Calu3 (cell line): Measurements from ENCODE around the gene TP53BP1. TPM values are rescaled to one million over a fixed set of nuclear protein-coding genes. Genes with fewer than 3 reads are reported as not detected.
"Not testable (repeated sequence)": the region's sequence is repeated elsewhere in the genome, so short reads cannot be mapped to it uniquely, and the experiment has no call there.

Experiments used
- BruUV-seq: library from RNA; stranded (reverse); fragments of 400-500 nt; replicated peaks from 2 replicates; lab custom pipeline; 2021; lab: Mats Ljungman, UMichigan
- CTCF ChIA-PET: fragments of 300-600 bp; sonication (Branson Sonifier 250); formaldehyde crosslinking; loops from one replicate; lab custom pipeline; 2022; ENCODE audit warnings: antibody characterized with exemption; lab: Charles Lee
- DNase-seq: peaks from one replicate; pipeline ENCODE4 v3.0.0; 2022
- H3K27ac Mint-ChIP-seq: one replicate; pipeline ENCODE4 v1.8.0; 2022; ENCODE audit warnings: mixed read lengths; ENCODE audit not compliant: unreplicated experiment
- H3K27me3 Mint-ChIP-seq: one replicate; pipeline ENCODE4 v1.8.0; 2022; ENCODE audit warnings: mixed read lengths; ENCODE audit not compliant: unreplicated experiment
- H3K36me3 Mint-ChIP-seq: one replicate; pipeline ENCODE4 v1.8.0; 2022; ENCODE audit warnings: mild to moderate bottlenecking, moderate library complexity, mixed read lengths; ENCODE audit not compliant: insufficient read depth, unreplicated experiment
- H3K4me1 Mint-ChIP-seq: one replicate; pipeline ENCODE4 v1.8.0; 2022; ENCODE audit warnings: mild to moderate bottlenecking, low read depth, mixed read lengths; ENCODE audit not compliant: unreplicated experiment
- H3K4me3 Mint-ChIP-seq: one replicate; pipeline ENCODE4 v1.8.0; 2022; ENCODE audit warnings: mild to moderate bottlenecking, low read depth, moderate library complexity, mixed read lengths; ENCODE audit not compliant: unreplicated experiment
- H3K9me3 Mint-ChIP-seq: one replicate; pipeline ENCODE4 v1.8.0; 2022; ENCODE audit warnings: low read depth, mixed read lengths; ENCODE audit not compliant: unreplicated experiment
- CTCF ChIP-seq: fragments of 200-600 bp; IDR thresholded peaks from one replicate; pipeline ENCODE4 v1.8.0; 2022; ENCODE audit warnings: antibody characterized with exemption; ENCODE audit not compliant: unreplicated experiment
- intact Hi-C: fragments of 100-400 bp; cut with micrococcal nuclease; formaldehyde crosslinking; loops from one replicate; pipeline ENCODE4 v1.10.0; 2022; ENCODE audit not compliant: unreplicated experiment
- total RNA-seq: library from RNA; stranded (reverse); gene quantifications from 2 replicates; pipeline ENCODE4 v1.2.3, GENCODE V29; 2022

The TP53BP1 gene
- total RNA-seq, 1 experiment from 2014 or later: 36.2 TPM

- intact Hi-C loops: no loop called here
- DNase-seq: no peak
- H3K27ac Mint-ChIP-seq: no peak overlapping the region
- TF ChIP-seq CTCF: no peak
- H3K4me1 Mint-ChIP-seq: no peaks in the 10 kb centered on the region
- no peaks in the 10 kb centered on the region for H3K27me3 Mint-ChIP-seq
- no TSS peak for BruUV-seq
- CTCF ChIA-PET: no interaction called here
- no peak overlapping the region for H3K4me3 Mint-ChIP-seq
- H3K36me3 Mint-ChIP-seq: peaks cover 16% of the 10 kb centered on the region
- no peaks in the 10 kb centered on the region for H3K9me3 Mint-ChIP-seq
Observed at GRCh38 chr15:43404130-43404529, 88.8 kb downstream of the TP53BP1 start.

- BruUV-seq: no TSS peak
- Mint-ChIP-seq H3K36me3 (peaks cover 19% of the 10 kb centered on the region), H3K4me1 (no peaks in the 10 kb centered on the region), H3K9me3 (no peaks in the 10 kb centered on the region), H3K27ac (no peak overlapping the region), H3K27me3 (no peaks in the 10 kb centered on the region), H3K4me3 (no peak overlapping the region)
- intact Hi-C loops: no loop called here
- CTCF ChIA-PET: no interaction called here
- TF ChIP-seq CTCF: no peak
- no peak for DNase-seq
Observed at GRCh38 chr15:43403616-43404015, 89.3 kb downstream of the TP53BP1 start.

- no TSS peak for BruUV-seq
- peaks cover 19% of the 10 kb centered on the region for H3K36me3 Mint-ChIP-seq
- intact Hi-C loops: no loop called here
- no peak for TF ChIP-seq CTCF
- no peaks in the 10 kb centered on the region for H3K27me3 Mint-ChIP-seq
- no peaks in the 10 kb centered on the region for H3K4me1 Mint-ChIP-seq
- no peak overlapping the region for H3K27ac Mint-ChIP-seq
- H3K9me3 Mint-ChIP-seq: no peaks in the 10 kb centered on the region
- H3K4me3 Mint-ChIP-seq: no peak overlapping the region
- DNase-seq: no peak
- CTCF ChIA-PET: no interaction called here
Observed at GRCh38 chr15:43402255-43402654, 90.7 kb downstream of the TP53BP1 start.

GRCh38 chr15:43393592-43393991 lies 99.4 kb downstream of the TP53BP1 start:
- intact Hi-C loops, DNase-seq, H3K4me3 Mint-ChIP-seq, CTCF ChIA-PET, H3K36me3 Mint-ChIP-seq, H3K9me3 Mint-ChIP-seq, H3K27me3 Mint-ChIP-seq, BruUV-seq, H3K27ac Mint-ChIP-seq, H3K4me1 Mint-ChIP-seq: not testable (repeated sequence)

- Mint-ChIP-seq H3K4me1 (no peaks in the 10 kb centered on the region), H3K36me3 (peaks cover 22% of the 10 kb centered on the region), H3K4me3 (no peak overlapping the region), H3K27ac (no peak overlapping the region), H3K27me3 (no peaks in the 10 kb centered on the region), H3K9me3 (no peaks in the 10 kb centered on the region)
- BruUV-seq: no TSS peak
- no peak for TF ChIP-seq CTCF
- CTCF ChIA-PET: no interaction called here
- no peak for DNase-seq
- intact Hi-C loops: no loop called here
Observed at GRCh38 chr15:43390723-43391122, 102.2 kb downstream of the TP53BP1 start.
